GM12878 (cell line): Measurements from ENCODE around the gene KBTBD2.

Source experiments
- CREB1 ChIP-seq: IDR thresholded peaks from 2 replicates; pipeline ENCODE4 v1.6.1; 2012; ENCODE audit warnings: low read depth, mild to moderate bottlenecking, inconsistent platforms
- CTCF ChIP-seq, 3 experiments: IDR thresholded peaks in 2 of 3; conservative IDR thresholded peaks in 1 of 3; 2 replicates each; pipeline ENCODE4 v1.5.1; 2011; ENCODE audit warnings: low read depth in 3 of 3, low read length in 3 of 3, mild to moderate bottlenecking in 3 of 3, control low read depth in 2 of 3, moderate library complexity in 2 of 3, inconsistent platforms in 1 of 3, mixed read lengths in 1 of 3; ENCODE audit not compliant: control insufficient read depth in 2 of 3, insufficient read depth in 1 of 3; ENCODE audit errors: extremely low read depth in 1 of 3
- EP300 ChIP-seq, 2 experiments: fragments of 150-350 bp in 1 of 2; IDR thresholded peaks; 2 replicates each; pipeline ENCODE4 v1.6.1; 2011 to 2012; ENCODE audit warnings: low read depth in 2 of 2, low read length in 2 of 2, borderline replicate concordance in 1 of 2, improper control_type of control experiment in 1 of 2, inconsistent platforms in 1 of 2; ENCODE audit not compliant: control insufficient read depth in 1 of 2
- MAX ChIP-seq: IDR thresholded peaks from 2 replicates; pipeline ENCODE4 v1.6.1; 2012; ENCODE audit warnings: low read depth, low read length, improper control_type of control experiment
- POLR2A ChIP-seq: IDR thresholded peaks from 2 replicates; pipeline ENCODE4 v1.6.1; 2011; ENCODE audit warnings: low read depth, mild to moderate bottlenecking, low read length
- POLR2AphosphoS5 ChIP-seq: IDR thresholded peaks from 2 replicates; pipeline ENCODE4 v1.6.1; 2011; ENCODE audit warnings: mild to moderate bottlenecking, low read length, inconsistent platforms
- TARDBP ChIP-seq: IDR thresholded peaks from 2 replicates; pipeline ENCODE4 v1.6.1; 2016; ENCODE audit warnings: borderline replicate concordance
- YBX1 ChIP-seq: fragments of 450-650 bp; IDR thresholded peaks from 2 replicates; pipeline ENCODE4 v1.6.1; 2016; ENCODE audit warnings: antibody characterized with exemption
- YY1 ChIP-seq: IDR thresholded peaks from 2 replicates; pipeline ENCODE4 v1.6.1; 2011; ENCODE audit warnings: low read depth, mild to moderate bottlenecking, low read length
- ZZZ3 ChIP-seq: IDR thresholded peaks from 2 replicates; pipeline ENCODE4 v1.6.1; 2011; ENCODE audit warnings: low read depth; ENCODE audit not compliant: control insufficient read depth, insufficient read length

- TF ChIP-seq CTCF (IDR thresholded peaks at IDR 0.05 in 2 of 3, conservative IDR thresholded peaks at IDR 0.05 in 1 of 3; ENCODE audit: control insufficient read depth in 2 of 3, extremely low read depth in 1 of 3, insufficient read depth in 1 of 3, low read depth in 3 of 3, low read length in 3 of 3), result no peak
- TF ChIP-seq POLR2A, result no peak
- TF ChIP-seq POLR2AphosphoS5, result no peak
- no peak for TF ChIP-seq TARDBP
- TF ChIP-seq YBX1, result no peak
- no peak for TF ChIP-seq EP300 (IDR thresholded peaks at IDR 0.05; ENCODE audit: borderline replicate concordance in 1 of 2, control insufficient read depth in 1 of 2, low read depth in 2 of 2, low read length in 2 of 2)
- no peak for TF ChIP-seq CREB1
- TF ChIP-seq YY1, result no peak
- no peak for TF ChIP-seq MAX
- no peak for TF ChIP-seq ZZZ3
Measured at GRCh38 chr7:32887395-32887794, 4.2 kb downstream of the KBTBD2 start.
